PC-3 (cell line): ENCODE measurements around the gene CEP78. TPM values are rescaled to one million over a fixed set of nuclear protein-coding genes. Genes with fewer than 3 reads are reported as not detected.

Experiments
- ATAC-seq: fragments of 200-7000 bp; cut with Tn5 transposase; 2 replicates; pipeline ENCODE4 v1.9.1; 2020; ENCODE audit warnings: mild to moderate bottlenecking, moderate library complexity
- BruUV-seq: library from RNA; stranded (reverse); fragments of 400-500 nt; replicated peaks from 2 replicates; lab custom pipeline; 2021; lab: Mats Ljungman, UMichigan
- CTCF ChIA-PET: fragments of 300-600 bp; sonication (Branson Sonifier 250); formaldehyde crosslinking; loops from one replicate; lab custom pipeline; 2022; ENCODE audit warnings: antibody characterized with exemption; lab: Charles Lee
- POLR2A ChIA-PET: fragments of 300-600 bp; sonication (Branson Sonifier 250); formaldehyde crosslinking; loops from one replicate; lab custom pipeline; 2022; ENCODE audit warnings: antibody characterized with exemption; ENCODE audit not compliant: unreplicated experiment; lab: Charles Lee
- DNase-seq: peaks from one replicate; pipeline ENCODE4 v3.0.0-alpha.2; 2015
- H2AFZ ChIP-seq: fragments of 300-600 bp; sonication (generic); 2 replicates; pipeline ENCODE4 v1.6.0; 2016; ENCODE audit warnings: antibody characterized with exemption, low read length
- H3F3A ChIP-seq: fragments of 300-600 bp; sonication (generic); one replicate; pipeline ENCODE4 v1.6.0; 2017; ENCODE audit warnings: antibody characterized with exemption, low read length, control low read depth, mild to moderate bottlenecking; ENCODE audit not compliant: unreplicated experiment
- H3K27ac ChIP-seq: fragments of 300-600 bp; sonication (generic); 2 replicates; pipeline ENCODE4 v1.5.1; 2016; ENCODE audit warnings: mild to moderate bottlenecking, low read length
- H3K27me3 ChIP-seq: fragments of 300-600 bp; sonication (generic); 2 replicates; pipeline ENCODE4 v1.6.1; 2016; ENCODE audit warnings: low read length, mixed read lengths
- H3K36me3 ChIP-seq: fragments of 300-600 bp; sonication (generic); 2 replicates; pipeline ENCODE4 v1.6.1; 2016; ENCODE audit warnings: low read depth, mixed run types, low read length, mixed read lengths
- H3K4me1 ChIP-seq: fragments of 300-600 bp; sonication (generic); 2 replicates; pipeline ENCODE4 v1.5.1; 2016; ENCODE audit warnings: low read length; ENCODE audit not compliant: insufficient read depth
- H3K4me2 ChIP-seq: fragments of 300-600 bp; sonication (generic); 2 replicates; pipeline ENCODE4 v1.6.0; 2016; ENCODE audit warnings: low read length
- H3K4me3 ChIP-seq: fragments of 300-600 bp; sonication (generic); 2 replicates; pipeline ENCODE4 v1.5.1; 2016; ENCODE audit warnings: mild to moderate bottlenecking, low read length, mixed read lengths
- H3K79me2 ChIP-seq: fragments of 300-600 bp; sonication (generic); 2 replicates; pipeline ENCODE4 v1.6.1; 2017; ENCODE audit warnings: low read length, mixed read lengths
- H3K9ac ChIP-seq: fragments of 300-600 bp; sonication (generic); 2 replicates; pipeline ENCODE4 v1.6.0; 2016; ENCODE audit warnings: mild to moderate bottlenecking, low read length
- H3K9me2 ChIP-seq: fragments of 300-600 bp; sonication (generic); replicated peaks from 2 replicates; pipeline ENCODE4 v1.6.1; 2016; ENCODE audit warnings: mixed run types, low read length, mixed read lengths
- H3K9me3 ChIP-seq: fragments of 300-600 bp; sonication (generic); 2 replicates; pipeline ENCODE4 v1.6.1; 2016; ENCODE audit warnings: low read length, mixed read lengths
- H4K20me1 ChIP-seq: fragments of 300-600 bp; sonication (generic); 2 replicates; pipeline ENCODE4 v1.6.1; 2016; ENCODE audit warnings: low read length, mixed read lengths
- EZH2 ChIP-seq: fragments of 300-600 bp; sonication (generic); IDR thresholded peaks from one replicate; pipeline ENCODE4 v1.6.1; 2017; ENCODE audit warnings: antibody characterized with exemption, mild to moderate bottlenecking, low read length; ENCODE audit not compliant: unreplicated experiment
- EZH2phosphoT487 ChIP-seq: fragments of 300-600 bp; sonication (generic); IDR thresholded peaks from 2 replicates; pipeline ENCODE4 v1.6.1; 2018; ENCODE audit warnings: mild to moderate bottlenecking, antibody characterized with exemption, low read length, borderline replicate concordance
- intact Hi-C: fragments of 100-400 bp; cut with micrococcal nuclease; formaldehyde crosslinking; loops from 2 replicates; pipeline ENCODE4 v1.9.0; 2023
- total RNA-seq: library from RNA; depleted of rRNA; stranded (reverse); fragments of >200 nt; gene quantifications from 2 replicates; pipeline ENCODE4 v1.2.3, GENCODE V29; 2014
- TF ChIP-seq, protein P1 (sequence below): fragments of 300-600 bp; sonication (generic); conservative IDR thresholded peaks from 2 replicates; pipeline ENCODE4 v1.5.1; 2017; ENCODE audit warnings: antibody characterized with exemption, low read depth, mild to moderate bottlenecking, low read length

The CEP78 gene
- total RNA-seq, 1 experiment from 2014 or later: 52.5 TPM

DNA sequence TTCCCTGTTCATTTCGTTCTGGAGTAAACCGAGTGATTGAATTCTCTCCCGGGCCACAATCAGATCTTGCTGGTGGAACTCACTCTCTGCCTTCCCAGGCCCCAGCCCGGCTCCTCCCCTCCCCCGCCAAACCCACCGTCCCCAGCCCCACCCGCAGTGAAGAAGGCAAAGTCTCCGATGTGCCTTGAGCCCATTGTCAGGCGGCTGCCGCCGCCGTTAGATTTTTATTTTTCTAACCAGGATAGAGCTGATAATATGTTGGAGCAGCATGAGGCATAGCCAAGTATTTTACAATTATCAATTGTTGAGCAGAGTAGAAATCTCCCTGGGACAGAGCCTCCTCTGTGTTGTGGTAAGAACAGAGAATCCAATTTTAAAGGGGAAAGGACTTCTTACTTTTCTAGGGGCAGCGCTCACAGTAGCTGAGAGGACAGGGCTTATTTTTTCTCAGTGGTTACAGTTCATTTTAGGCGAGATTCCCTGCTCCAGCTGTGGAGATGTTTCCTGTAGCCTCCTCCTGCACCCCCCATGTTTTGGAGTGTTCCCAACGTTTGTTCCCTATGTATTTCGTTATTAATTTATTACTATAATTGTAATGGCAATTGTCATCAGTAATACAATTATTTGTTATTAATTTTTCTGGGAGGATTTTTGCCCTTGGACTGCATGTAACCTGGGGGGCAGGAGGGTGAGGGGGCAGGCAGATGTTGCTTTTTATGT, 62.3 kb downstream of the CEP78 start:
- intact Hi-C loops: no loop called here
- Histone ChIP-seq H3K27ac (no peak overlapping the region), H3K9me3 (no peaks in the 10 kb centered on the region), H3K4me3 (peak overlapping the region; percentile 95), H3K9me2 (no peaks in the 10 kb centered on the region), H3K4me2 (peak overlapping the region; percentile 88), H3F3A (no peaks in the 10 kb centered on the region), H3K36me3 (peaks cover 10% of the 10 kb centered on the region), H3K79me2 (peaks cover 33% of the 10 kb centered on the region), H3K9ac (peak overlapping the region; percentile 78), H3K27me3 (no peaks in the 10 kb centered on the region), H3K4me1 (peaks cover 10% of the 10 kb centered on the region), H4K20me1 (no peaks in the 10 kb centered on the region; the same call in 1 of the 2 replicates), H2AFZ (peak overlapping the region; percentile 96)
- ATAC-seq (no peak), DNase-seq (peak; percentile 2)
- BruUV-seq: no TSS peak
- ChIA-PET POLR2A (no interaction called here), CTCF (no interaction called here)
- TF ChIP-seq EZH2phosphoT487 (no peak), EZH2 (no peak)
- TF ChIP-seq, protein P1, sequence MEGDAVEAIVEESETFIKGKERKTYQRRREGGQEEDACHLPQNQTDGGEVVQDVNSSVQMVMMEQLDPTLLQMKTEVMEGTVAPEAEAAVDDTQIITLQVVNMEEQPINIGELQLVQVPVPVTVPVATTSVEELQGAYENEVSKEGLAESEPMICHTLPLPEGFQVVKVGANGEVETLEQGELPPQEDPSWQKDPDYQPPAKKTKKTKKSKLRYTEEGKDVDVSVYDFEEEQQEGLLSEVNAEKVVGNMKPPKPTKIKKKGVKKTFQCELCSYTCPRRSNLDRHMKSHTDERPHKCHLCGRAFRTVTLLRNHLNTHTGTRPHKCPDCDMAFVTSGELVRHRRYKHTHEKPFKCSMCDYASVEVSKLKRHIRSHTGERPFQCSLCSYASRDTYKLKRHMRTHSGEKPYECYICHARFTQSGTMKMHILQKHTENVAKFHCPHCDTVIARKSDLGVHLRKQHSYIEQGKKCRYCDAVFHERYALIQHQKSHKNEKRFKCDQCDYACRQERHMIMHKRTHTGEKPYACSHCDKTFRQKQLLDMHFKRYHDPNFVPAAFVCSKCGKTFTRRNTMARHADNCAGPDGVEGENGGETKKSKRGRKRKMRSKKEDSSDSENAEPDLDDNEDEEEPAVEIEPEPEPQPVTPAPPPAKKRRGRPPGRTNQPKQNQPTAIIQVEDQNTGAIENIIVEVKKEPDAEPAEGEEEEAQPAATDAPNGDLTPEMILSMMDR: no peak

DNA sequence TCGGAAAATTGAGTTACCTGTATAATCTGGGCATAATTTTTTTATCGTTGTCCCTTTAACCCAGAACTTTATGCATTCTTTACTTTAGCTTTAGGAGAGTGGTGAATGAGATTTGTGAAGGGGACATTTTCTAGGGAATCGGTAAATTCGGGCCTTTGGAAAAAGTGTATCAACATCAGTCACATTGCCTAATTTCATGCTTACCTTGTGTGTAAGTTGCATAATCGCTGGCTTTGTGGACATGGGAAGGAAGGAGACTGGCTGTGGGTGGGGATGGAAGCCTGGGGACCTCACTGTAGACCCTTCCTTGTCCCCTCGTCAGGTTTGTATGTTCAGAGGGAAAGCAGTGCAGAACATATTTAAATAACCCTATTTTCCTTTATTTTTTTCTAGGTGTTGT, 64.3 kb downstream of the CEP78 start:
- Histone ChIP-seq H3K27me3 (no peaks in the 10 kb centered on the region), H3K9me2 (no peaks in the 10 kb centered on the region), H3K36me3 (peaks cover 10% of the 10 kb centered on the region), H3K79me2 (peaks cover 33% of the 10 kb centered on the region), H3K27ac (no peak overlapping the region), H4K20me1 (no peaks in the 10 kb centered on the region; the same call in 1 of the 2 replicates), H2AFZ (no peak overlapping the region), H3F3A (no peaks in the 10 kb centered on the region), H3K4me1 (peaks cover 10% of the 10 kb centered on the region), H3K9ac (no peak overlapping the region), H3K9me3 (no peaks in the 10 kb centered on the region), H3K4me3 (no peak overlapping the region), H3K4me2 (no peak overlapping the region)
- DNase-seq: no peak
- CTCF ChIA-PET: no interaction called here
- BruUV-seq: no TSS peak
- ATAC-seq: no peak
- TF ChIP-seq EZH2phosphoT487 (no peak), EZH2 (no peak)
- TF ChIP-seq, protein P1: no peak
- intact Hi-C loops: no loop called here
- POLR2A ChIA-PET: no interaction called here

DNA sequence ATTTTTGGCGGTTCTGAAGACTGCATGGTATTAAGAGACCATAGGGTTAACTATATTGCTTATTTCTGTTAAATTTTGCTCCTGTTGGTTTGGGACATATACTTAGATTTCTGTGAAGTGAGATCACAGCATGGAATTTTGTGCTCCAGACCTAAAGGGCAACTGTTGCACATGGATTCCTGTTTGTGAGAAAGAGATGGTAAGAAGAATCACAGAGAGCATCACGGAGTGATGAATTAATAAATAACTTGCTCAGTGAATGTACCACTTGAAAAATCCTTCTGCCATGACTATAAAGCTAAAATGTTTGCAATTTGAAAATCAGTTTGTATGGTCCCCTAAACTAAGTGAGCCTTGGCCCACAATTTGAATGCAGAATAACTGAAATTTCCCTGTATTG, 65.6 kb downstream of the CEP78 start:
- POLR2A ChIA-PET: no interaction called here
- no peaks in the 10 kb centered on the region for H3K27me3 ChIP-seq
- no peaks in the 10 kb centered on the region for H3K9me3 ChIP-seq
- BruUV-seq: no TSS peak
- no peak overlapping the region for H3K4me2 ChIP-seq
- H3F3A ChIP-seq: no peaks in the 10 kb centered on the region
- no peak overlapping the region for H2AFZ ChIP-seq
- H3K4me3 ChIP-seq: no peak overlapping the region
- 0 out of 2 replicates have a peak, but pooled peaks cover 3% of the 10 kb centered on the region for H3K4me1 ChIP-seq
- H3K36me3 ChIP-seq: peaks cover 14% of the 10 kb centered on the region
- intact Hi-C loops: no loop called here
- H3K79me2 ChIP-seq: peaks cover 33% of the 10 kb centered on the region
- H4K20me1 ChIP-seq: no peaks in the 10 kb centered on the region; the same call in 1 of the 2 replicates
- CTCF ChIA-PET: no interaction called here
- TF ChIP-seq EZH2: no peak
- TF ChIP-seq EZH2phosphoT487: no peak
- TF ChIP-seq, protein P1: no peak
- no peak for DNase-seq
- H3K27ac ChIP-seq: no peak overlapping the region
- no peaks in the 10 kb centered on the region for H3K9me2 ChIP-seq
- H3K9ac ChIP-seq: no peak overlapping the region
- no peak for ATAC-seq
